Measurements from ENCODE around the gene PTTG1IP2. TPM values are rescaled to one million over a fixed set of nuclear protein-coding genes. Genes with fewer than 3 reads are reported as not detected.
A peak's percentile ranks its signal among the peaks of the same experiment; 100 is the strongest.

Gene PTTG1IP2
- not detected in 2 replicates for total RNA-seq

DNA sequence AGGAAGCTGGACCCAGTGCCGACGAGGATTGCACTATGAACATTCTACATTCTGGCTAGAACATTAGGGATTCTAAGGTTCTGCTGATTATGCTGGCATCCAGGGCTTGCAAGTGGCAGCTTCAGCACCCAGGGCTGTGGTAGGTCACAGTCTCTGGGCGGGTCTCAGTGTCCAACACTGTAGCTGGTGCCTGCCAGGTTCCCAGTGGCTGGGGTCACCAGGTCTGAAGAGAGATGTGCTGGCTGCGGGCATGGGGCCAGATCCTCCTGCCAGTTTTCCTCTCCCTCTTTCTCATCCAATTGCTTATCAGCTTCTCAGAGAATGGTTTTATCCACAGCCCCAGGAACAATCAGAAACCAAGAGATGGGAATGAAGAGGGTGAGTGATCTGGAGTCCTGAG, at the start of gene PTTG1IP2:
PTTG1IP2 (plus strand) TSS at position 86 of the 400 bp plus-strand sequence; CDS start at position 234, 148 bp downstream.
- DNase-seq (ENCODE audit: low spot score) = no peak
- Mint-ChIP-seq H3K27ac (no peak within 1 kb of the TSS), H3K27me3 (ENCODE audit: insufficient read depth) (no peaks in the 10 kb centered on the region), H3K36me3 (ENCODE audit: low read depth) (no peaks in the 10 kb centered on the region), H3K4me3 (no peak within 1 kb of the TSS), H3K9me3 (peaks cover 15% of the 10 kb centered on the region), H3K4me1 (ENCODE audit: low read depth) (no peaks in the 10 kb centered on the region)
- intact Hi-C loops (cut with micrococcal nuclease) = no loop called here

DNA sequence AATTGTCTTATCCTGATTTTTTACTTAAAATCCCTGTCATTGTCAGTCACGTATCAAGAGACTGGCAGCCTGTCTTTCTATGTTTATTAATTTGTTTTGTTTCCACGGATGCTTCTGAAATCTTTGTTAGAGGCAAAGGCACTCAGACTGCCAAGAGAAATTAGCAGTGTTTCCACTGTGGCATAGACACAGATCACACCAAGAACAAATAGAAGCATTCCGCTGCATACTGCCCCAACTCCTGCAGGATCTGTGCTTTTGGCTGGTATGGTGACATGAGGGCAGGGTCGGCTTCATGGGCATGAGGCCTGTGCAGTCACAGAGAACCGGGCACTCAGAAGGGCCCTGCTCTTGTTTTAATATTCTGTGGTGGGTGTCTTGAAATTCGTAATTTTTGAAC, 47.8 kb upstream of the PTTG1IP2 start:
- Mint-ChIP-seq H3K4me3 (no peak overlapping the region), H3K27ac (no peak overlapping the region), H3K9me3 (no peaks in the 10 kb centered on the region), H3K27me3 (ENCODE audit: insufficient read depth) (no peaks in the 10 kb centered on the region), H3K4me1 (ENCODE audit: low read depth) (peaks cover 21% of the 10 kb centered on the region), H3K36me3 (ENCODE audit: low read depth) (peaks cover 3% of the 10 kb centered on the region)
- intact Hi-C loops (cut with micrococcal nuclease) = loop anchor here (10.0 kb wide), 2 partner anchors 817 to 1637 kb away; no protein-coding TSS in a partner anchor
- no peak for DNase-seq (ENCODE audit: low spot score)

- H3K27me3 Mint-ChIP-seq (ENCODE audit: insufficient read depth) = no peaks in the 10 kb centered on the region
- H3K9me3 Mint-ChIP-seq = no peaks in the 10 kb centered on the region
- peak overlapping the region; percentile 32 for H3K4me3 Mint-ChIP-seq
- H3K36me3 Mint-ChIP-seq (ENCODE audit: low read depth) = peaks cover 2% of the 10 kb centered on the region
- intact Hi-C loops (cut with micrococcal nuclease) = loop anchor here (1.0 to 10.0 kb wide), 8 partner anchors 21 to 1877 kb away; partner anchors contain the start of genes CFAP69, CLDN12 and GTPBP10
- H3K27ac Mint-ChIP-seq = peak overlapping the region; percentile 65
- no peak for DNase-seq (ENCODE audit: low spot score)
- peaks cover 21% of the 10 kb centered on the region for H3K4me1 Mint-ChIP-seq (ENCODE audit: low read depth)
Measured at GRCh38 chr7:90424720-90425119, 44.7 kb upstream of the PTTG1IP2 start.

GRCh38 chr7:90425376-90425775, 44.1 kb upstream of the PTTG1IP2 start:
- intact Hi-C loops (cut with micrococcal nuclease) = loop anchor here (1.0 to 10.0 kb wide), 8 partner anchors 22 to 1878 kb away; partner anchors contain the start of genes CFAP69, CLDN12 and GTPBP10
- H3K4me3 Mint-ChIP-seq = no peak overlapping the region
- no peaks in the 10 kb centered on the region for H3K9me3 Mint-ChIP-seq
- no peaks in the 10 kb centered on the region for H3K36me3 Mint-ChIP-seq (ENCODE audit: low read depth)
- H3K27me3 Mint-ChIP-seq (ENCODE audit: insufficient read depth) = peaks cover 2% of the 10 kb centered on the region
- peaks cover 21% of the 10 kb centered on the region for H3K4me1 Mint-ChIP-seq (ENCODE audit: low read depth)
- H3K27ac Mint-ChIP-seq = peak overlapping the region; percentile 65
- DNase-seq (ENCODE audit: low spot score) = no peak

GRCh38 chr7:90430614-90431460, 38.6 kb upstream of the PTTG1IP2 start:
- H3K36me3 Mint-ChIP-seq (ENCODE audit: low read depth) = no peaks in the 10 kb centered on the region
- peaks cover 3% of the 10 kb centered on the region for H3K4me1 Mint-ChIP-seq (ENCODE audit: low read depth)
- intact Hi-C loops (cut with micrococcal nuclease) = no loop called here
- no peak overlapping the region for H3K4me3 Mint-ChIP-seq
- H3K27me3 Mint-ChIP-seq (ENCODE audit: insufficient read depth) = peaks cover 11% of the 10 kb centered on the region
- H3K9me3 Mint-ChIP-seq = peaks cover 18% of the 10 kb centered on the region
- H3K27ac Mint-ChIP-seq = no peak overlapping the region
- no peak for DNase-seq (ENCODE audit: low spot score)

DNA sequence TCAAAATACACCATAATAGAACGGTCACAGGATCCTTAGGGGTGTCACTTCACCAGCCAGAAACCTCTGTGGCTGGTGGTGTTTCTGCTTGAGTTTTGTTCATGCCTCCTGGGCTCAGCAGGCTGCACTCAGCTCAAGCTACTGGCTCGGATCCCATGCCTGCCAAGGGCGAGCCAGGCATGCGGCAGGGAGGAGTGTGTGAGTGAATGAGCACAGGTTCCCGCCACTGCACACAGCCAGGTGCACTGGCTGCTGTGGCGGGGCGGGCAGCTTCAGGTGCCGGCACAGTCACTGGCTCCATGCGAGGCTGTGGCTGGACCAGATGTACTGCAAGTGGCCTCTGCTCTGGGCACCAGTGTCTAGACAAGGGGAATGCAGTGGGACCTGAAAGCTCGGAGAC, 36.7 kb upstream of the PTTG1IP2 start:
- intact Hi-C loops (cut with micrococcal nuclease) = no loop called here
- peaks cover 18% of the 10 kb centered on the region for H3K9me3 Mint-ChIP-seq
- H3K36me3 Mint-ChIP-seq (ENCODE audit: low read depth) = no peaks in the 10 kb centered on the region
- peaks cover 19% of the 10 kb centered on the region for H3K27me3 Mint-ChIP-seq (ENCODE audit: insufficient read depth)
- H3K4me3 Mint-ChIP-seq = no peak overlapping the region
- DNase-seq (ENCODE audit: low spot score) = no peak
- H3K4me1 Mint-ChIP-seq (ENCODE audit: low read depth) = no peaks in the 10 kb centered on the region
- no peak overlapping the region for H3K27ac Mint-ChIP-seq

DNA sequence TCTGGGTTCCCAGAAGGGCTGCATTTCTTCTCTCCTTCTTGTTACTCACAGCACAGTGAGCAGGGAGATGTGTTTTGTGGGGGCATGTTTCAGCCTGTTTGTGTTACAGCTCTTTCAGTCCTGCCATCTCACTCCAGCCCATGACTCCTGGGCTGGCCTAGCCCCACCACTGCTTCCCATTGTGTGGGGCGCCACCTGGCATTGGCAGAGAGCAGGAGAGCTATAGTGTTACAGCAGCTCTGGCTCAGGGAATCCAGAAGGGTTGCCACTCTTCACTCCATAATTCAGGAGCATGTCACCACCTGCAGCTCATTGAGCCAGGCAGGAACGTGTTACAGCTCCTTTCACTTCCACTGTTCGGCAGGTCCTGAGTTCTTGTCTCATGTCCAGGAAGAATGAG, 36.2 kb upstream of the PTTG1IP2 start:
- Mint-ChIP-seq H3K27ac (no peak overlapping the region), H3K4me3 (no peak overlapping the region), H3K4me1 (ENCODE audit: low read depth) (no peaks in the 10 kb centered on the region), H3K27me3 (ENCODE audit: insufficient read depth) (peaks cover 19% of the 10 kb centered on the region), H3K9me3 (peaks cover 18% of the 10 kb centered on the region), H3K36me3 (ENCODE audit: low read depth) (no peaks in the 10 kb centered on the region)
- intact Hi-C loops (cut with micrococcal nuclease) = no loop called here
- DNase-seq (ENCODE audit: low spot score) = no peak

DNA sequence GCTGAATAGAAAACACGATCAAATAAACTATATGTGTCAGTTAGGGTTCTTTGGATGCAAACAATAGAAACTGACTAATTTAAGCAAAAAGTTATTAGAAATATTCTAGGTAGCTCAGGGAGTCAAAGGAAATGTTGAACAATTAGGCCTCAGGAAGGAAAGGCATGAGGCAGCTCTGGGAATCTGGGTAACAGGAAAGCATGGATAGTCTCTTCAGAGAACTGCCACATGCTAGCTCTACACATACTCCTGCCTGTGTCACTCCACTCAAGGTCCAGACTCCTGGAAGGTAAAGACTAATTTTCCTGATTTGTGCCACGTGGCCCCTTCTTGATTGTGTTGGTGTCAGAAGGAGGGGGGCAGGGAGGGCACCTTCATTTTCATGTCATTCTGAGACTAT, 23.8 kb upstream of the PTTG1IP2 start:
- peaks cover 5% of the 10 kb centered on the region for H3K27me3 Mint-ChIP-seq (ENCODE audit: insufficient read depth)
- intact Hi-C loops (cut with micrococcal nuclease) = no loop called here
- no peak for DNase-seq (ENCODE audit: low spot score)
- no peaks in the 10 kb centered on the region for H3K4me1 Mint-ChIP-seq (ENCODE audit: low read depth)
- no peak overlapping the region for H3K4me3 Mint-ChIP-seq
- no peaks in the 10 kb centered on the region for H3K9me3 Mint-ChIP-seq
- no peaks in the 10 kb centered on the region for H3K36me3 Mint-ChIP-seq (ENCODE audit: low read depth)
- no peak overlapping the region for H3K27ac Mint-ChIP-seq

GRCh38 chr7:90446137-90446899, 23.1 kb upstream of the PTTG1IP2 start:
- Mint-ChIP-seq H3K36me3 (ENCODE audit: low read depth) (no peaks in the 10 kb centered on the region), H3K27me3 (ENCODE audit: insufficient read depth) (peaks cover 9% of the 10 kb centered on the region), H3K9me3 (no peaks in the 10 kb centered on the region), H3K27ac (no peak overlapping the region), H3K4me1 (ENCODE audit: low read depth) (no peaks in the 10 kb centered on the region), H3K4me3 (no peak overlapping the region)
- DNase-seq (ENCODE audit: low spot score) = no peak
- intact Hi-C loops (cut with micrococcal nuclease) = no loop called here

- Mint-ChIP-seq H3K27ac (no peak overlapping the region), H3K4me1 (ENCODE audit: low read depth) (peaks cover 7% of the 10 kb centered on the region)
- DNase-seq (ENCODE audit: low spot score) = no peak
Measured at GRCh38 chr7:90453259-90453891, 16.1 kb upstream of the PTTG1IP2 start.

DNA sequence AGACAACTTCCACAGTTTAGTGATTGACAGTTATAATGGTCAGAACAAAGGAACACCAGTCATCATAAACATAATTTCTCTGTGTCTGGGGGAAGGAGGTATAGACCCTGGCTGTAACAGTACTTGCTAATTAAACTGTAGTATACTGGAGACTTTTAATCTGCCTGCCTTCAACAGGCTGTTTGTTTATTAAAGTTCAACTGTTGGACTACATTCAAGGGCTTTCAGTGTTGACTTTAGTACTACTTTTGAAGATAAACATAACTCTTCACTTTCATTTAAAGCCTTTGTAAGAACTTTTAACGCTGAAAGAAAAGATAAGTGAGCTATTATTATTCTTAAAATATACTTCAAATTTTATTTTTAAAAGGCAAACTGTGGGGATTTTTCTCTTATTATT, 15.5 kb upstream of the PTTG1IP2 start:
- Mint-ChIP-seq H3K4me1 (ENCODE audit: low read depth) (peaks cover 7% of the 10 kb centered on the region), H3K27me3 (ENCODE audit: insufficient read depth) (peaks cover 15% of the 10 kb centered on the region), H3K27ac (no peak overlapping the region), H3K9me3 (no peaks in the 10 kb centered on the region), H3K36me3 (ENCODE audit: low read depth) (no peaks in the 10 kb centered on the region), H3K4me3 (no peak overlapping the region)
- intact Hi-C loops (cut with micrococcal nuclease) = no loop called here
- no peak for DNase-seq (ENCODE audit: low spot score)

More at GRCh38 chr7:90453259-90453891, 16.1 kb upstream of the PTTG1IP2 start:
- Mint-ChIP-seq H3K27me3 (ENCODE audit: insufficient read depth) (peaks cover 15% of the 10 kb centered on the region), H3K4me3 (no peak overlapping the region), H3K36me3 (ENCODE audit: low read depth) (no peaks in the 10 kb centered on the region), H3K9me3 (no peaks in the 10 kb centered on the region)
- intact Hi-C loops (cut with micrococcal nuclease) = no loop called here

- H3K4me3 Mint-ChIP-seq = no peak overlapping the region
- H3K36me3 Mint-ChIP-seq (ENCODE audit: low read depth) = no peaks in the 10 kb centered on the region
- peaks cover 13% of the 10 kb centered on the region for H3K27me3 Mint-ChIP-seq (ENCODE audit: insufficient read depth)
- H3K4me1 Mint-ChIP-seq (ENCODE audit: low read depth) = peaks cover 7% of the 10 kb centered on the region
- no peak for DNase-seq (ENCODE audit: low spot score)
- H3K9me3 Mint-ChIP-seq = no peaks in the 10 kb centered on the region
- intact Hi-C loops (cut with micrococcal nuclease) = loop anchor here (1.0 to 5.0 kb wide), 3 partner anchors 174 to 1182 kb away; no protein-coding TSS in a partner anchor
- H3K27ac Mint-ChIP-seq = no peak overlapping the region
Measured at GRCh38 chr7:90455163-90456030, 14.0 kb upstream of the PTTG1IP2 start.
